ENCODE data around the gene HSF5. TPM values are rescaled to one million over a fixed set of nuclear protein-coding genes. Genes with fewer than 3 reads are reported as not detected.

HSF5 gene
- total RNA-seq, 1 experiment from 2014 or later = not detected

DNA sequence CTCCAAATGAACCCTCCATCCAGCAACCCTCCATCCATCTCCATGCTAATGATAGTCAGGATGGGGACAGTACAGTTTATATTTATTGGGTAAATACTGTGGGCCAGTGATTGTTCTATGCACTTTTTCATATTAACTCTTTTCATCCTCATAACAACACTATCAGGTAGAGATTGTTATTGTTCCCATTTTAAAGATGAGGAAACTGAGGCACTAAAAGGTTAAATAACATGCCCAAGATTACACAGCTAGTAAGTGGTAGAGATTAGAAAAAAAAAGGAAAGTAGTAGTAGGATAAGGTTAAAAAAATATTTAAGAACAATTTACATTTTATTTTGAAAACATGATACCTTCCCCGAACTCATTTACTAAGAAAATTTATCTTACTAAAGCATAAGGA lies 114.3 kb downstream of the HSF5 start:
- peaks cover 75% of the 10 kb centered on the region for H3K79me2 ChIP-seq (ENCODE audit: insufficient read depth, low read length)

DNA sequence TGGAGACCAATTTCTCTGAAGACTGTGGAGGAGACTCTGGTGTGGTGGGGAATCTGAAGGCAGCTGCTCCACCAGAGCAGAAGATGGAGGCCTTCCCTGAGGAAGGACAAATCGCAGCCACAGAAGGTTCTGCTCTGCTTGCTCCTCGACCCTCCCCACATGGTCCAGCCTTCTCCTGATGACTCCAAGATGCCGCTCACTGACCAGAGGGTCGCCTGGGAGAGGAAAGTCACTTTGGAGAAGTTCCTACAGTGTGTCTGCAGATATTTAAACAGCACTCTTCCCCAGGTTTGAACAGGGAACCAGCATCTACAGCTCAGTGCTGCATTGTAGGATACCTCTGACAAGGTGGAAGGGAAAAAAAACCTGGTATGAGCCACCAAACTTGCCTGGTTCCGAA lies 115.2 kb downstream of the HSF5 start:
- Histone ChIP-seq H3K4me2 (ENCODE audit: low read length) (no peak overlapping the region), H3K27ac (ENCODE audit: low read depth, low read length) (no peak overlapping the region), H3K4me1 (ENCODE audit: control insufficient read depth in 1 of 2, insufficient read depth in 2 of 2, low read length in 2 of 2) (peaks cover 21 to 23% of the 10 kb centered on the region in 2 experiments), H3K36me3 (ENCODE audit: control insufficient read depth in 1 of 2, insufficient read depth in 2 of 2, low read length in 2 of 2) (peaks cover 0 to 28% of the 10 kb centered on the region in 2 experiments; a peak in 3 of 4 replicates), H3K27me3 (ENCODE audit: insufficient read depth, low read length) (no peaks in the 10 kb centered on the region), H3K9me3 (ENCODE audit: control insufficient read depth in 1 of 2, insufficient read depth in 1 of 2, low read depth in 1 of 2, low read length in 2 of 2) (no peaks in the 10 kb centered on the region), H2AFZ (ENCODE audit: low read depth, low read length, poor library complexity, severe bottlenecking) (no peak overlapping the region), H3K4me3 (replicated peaks in 1 of 2; ENCODE audit: low read depth in 1 of 2, low read length in 2 of 2) (no peak overlapping the region), H4K20me1 (ENCODE audit: insufficient read depth) (no peaks in the 10 kb centered on the region), H3K79me2 (ENCODE audit: insufficient read depth, low read length) (peaks cover 72% of the 10 kb centered on the region), H3K9me2 (ENCODE audit: insufficient read depth) (no peaks in the 10 kb centered on the region), H3K9ac (ENCODE audit: low read length) (no peak overlapping the region)
- BruUV-seq (replicated peaks) = no TSS peak
- ChIA-PET POLR2A (interaction anchor here (1.4 kb wide), 1 partner anchor 44 kb away, joined by 3 read pairs; the partner anchor contains the start of gene RNF43), CTCF (no interaction called here), RAD21 (ENCODE audit: low non-redundant PET in 1 of 2, low total read pairs in 2 of 2, uncharacterized antibody in 2 of 2, unreplicated experiment in 2 of 2) (no interaction called here)
- TF ChIP-seq CBX3 (IDR thresholded peaks at IDR 0.05; ENCODE audit: low read depth) = no peak
- TF ChIP-seq FOSL1 (IDR thresholded peaks at IDR 0.05; ENCODE audit: low read depth) = no peak
- TF ChIP-seq POLR2AphosphoS5 (IDR thresholded peaks at IDR 0.05; ENCODE audit: low read depth, low read length) = 0 out of 2 replicates have a peak, but pooled peaks have one; percentile 12
- DNase-seq (ENCODE audit: low read depth, low spot score) (no peak), ATAC-seq (no peak; the same call in 1 of the 2 replicates)
- intact Hi-C loops (cut with micrococcal nuclease) = no loop called here

More for the DNA sequence above, 114.3 kb downstream of the HSF5 start:
- CTCF ChIA-PET = no interaction called here
- Histone ChIP-seq H3K9me2 (ENCODE audit: insufficient read depth) (no peaks in the 10 kb centered on the region), H3K36me3 (ENCODE audit: control insufficient read depth in 1 of 2, insufficient read depth in 2 of 2, low read length in 2 of 2) (peaks cover 0 to 26% of the 10 kb centered on the region in 2 experiments; a peak in 3 of 4 replicates), H3K4me2 (ENCODE audit: low read length) (no peak overlapping the region), H4K20me1 (ENCODE audit: insufficient read depth) (no peaks in the 10 kb centered on the region), H3K27me3 (ENCODE audit: insufficient read depth, low read length) (no peaks in the 10 kb centered on the region), H3K9ac (ENCODE audit: low read length) (no peak overlapping the region), H3K27ac (ENCODE audit: low read depth, low read length) (no peak overlapping the region), H2AFZ (ENCODE audit: low read depth, low read length, poor library complexity, severe bottlenecking) (no peak overlapping the region), H3K4me3 (replicated peaks in 1 of 2; ENCODE audit: low read depth in 1 of 2, low read length in 2 of 2) (no peak overlapping the region), H3K9me3 (ENCODE audit: control insufficient read depth in 1 of 2, insufficient read depth in 1 of 2, low read depth in 1 of 2, low read length in 2 of 2) (no peaks in the 10 kb centered on the region), H3K4me1 (ENCODE audit: control insufficient read depth in 1 of 2, insufficient read depth in 2 of 2, low read length in 2 of 2) (peaks cover 30 to 33% of the 10 kb centered on the region in 2 experiments)
- ATAC-seq (no peak), DNase-seq (ENCODE audit: low read depth, low spot score) (no peak)
- intact Hi-C loops (cut with micrococcal nuclease) = no loop called here
- TF ChIP-seq SRF (IDR thresholded peaks at IDR 0.05; ENCODE audit: low read depth) (no peak), RAD21 (IDR thresholded peaks at IDR 0.05; ENCODE audit: low read depth) (no peak)
- TF ChIP-seq, protein P1, sequence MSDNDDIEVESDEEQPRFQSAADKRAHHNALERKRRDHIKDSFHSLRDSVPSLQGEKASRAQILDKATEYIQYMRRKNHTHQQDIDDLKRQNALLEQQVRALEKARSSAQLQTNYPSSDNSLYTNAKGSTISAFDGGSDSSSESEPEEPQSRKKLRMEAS (IDR thresholded peaks at IDR 0.05) = no peak
- POLR2A ChIA-PET = no interaction called here
- BruUV-seq (replicated peaks) = no TSS peak
- RAD21 ChIA-PET (ENCODE audit: low non-redundant PET in 1 of 2, low total read pairs in 2 of 2, uncharacterized antibody in 2 of 2, unreplicated experiment in 2 of 2) = no interaction called here
